Activated T-helper 1 cell treated with anti-CD3 and anti-CD28 coated beads, Interleukin-12 subunit alpha, Interleukin-12 subunit beta, Interleukin-2, Interleukin-4 antibody, amounts not matched to agents 30 ng/mL and 10 ng/mL and 1 ng/mL, durations not matched to agents 14 hours and 24 hours and 36 hours (primary cell): ENCODE data around the gene PPIA. TPM values are rescaled to one million over a fixed set of nuclear protein-coding genes. Genes with fewer than 3 reads are reported as not detected.
"Not testable (repeated sequence)": the region's sequence is repeated elsewhere in the genome, so short reads cannot be mapped to it uniquely, and the experiment has no call there.

Experiments used
- DNase-seq: peaks from one replicate; pipeline ENCODE4 v3.0.0; 2021; ENCODE audit warnings: low spot score
- H3K27ac Mint-ChIP-seq: one replicate; pipeline ENCODE4 v1.8.0; 2021; ENCODE audit warnings: mild to moderate bottlenecking, mixed read lengths
- H3K27me3 Mint-ChIP-seq: one replicate; pipeline ENCODE4 v1.8.0; 2022; ENCODE audit warnings: mild to moderate bottlenecking, moderate library complexity, mixed read lengths; ENCODE audit not compliant: insufficient read depth
- H3K36me3 Mint-ChIP-seq: one replicate; pipeline ENCODE4 v1.8.0; 2021; ENCODE audit warnings: low read depth, mixed read lengths
- H3K4me1 Mint-ChIP-seq: one replicate; pipeline ENCODE4 v1.8.0; 2021; ENCODE audit warnings: low read depth, mixed read lengths
- H3K4me3 Mint-ChIP-seq: one replicate; pipeline ENCODE4 v1.8.0; 2021; ENCODE audit warnings: mild to moderate bottlenecking, moderate library complexity, mixed read lengths
- H3K9me3 Mint-ChIP-seq: one replicate; pipeline ENCODE4 v1.8.0; 2021; ENCODE audit warnings: mixed read lengths
- intact Hi-C: fragments of 100-400 bp; cut with micrococcal nuclease; formaldehyde crosslinking; loops from one replicate; pipeline ENCODE4 v1.15.1; 2024
- total RNA-seq: library from RNA; stranded (reverse); gene quantifications from 2 replicates; pipeline ENCODE4 v1.2.3, GENCODE V29; 2022

The PPIA gene
- total RNA-seq, 1 donor from 2014 or later, result 2,153 TPM

GRCh38 chr7:44838751-44839150 is 42.3 kb downstream of the PPIA start:
- intact Hi-C loops, result no loop called here
- H3K9me3 Mint-ChIP-seq, result no peaks in the 10 kb centered on the region
- H3K36me3 Mint-ChIP-seq, result peaks cover 43% of the 10 kb centered on the region
- no peaks in the 10 kb centered on the region for H3K27me3 Mint-ChIP-seq
- no peak for DNase-seq
- H3K4me3 Mint-ChIP-seq, result no peak overlapping the region
- peaks cover 13% of the 10 kb centered on the region for H3K4me1 Mint-ChIP-seq
- no peak overlapping the region for H3K27ac Mint-ChIP-seq

DNA sequence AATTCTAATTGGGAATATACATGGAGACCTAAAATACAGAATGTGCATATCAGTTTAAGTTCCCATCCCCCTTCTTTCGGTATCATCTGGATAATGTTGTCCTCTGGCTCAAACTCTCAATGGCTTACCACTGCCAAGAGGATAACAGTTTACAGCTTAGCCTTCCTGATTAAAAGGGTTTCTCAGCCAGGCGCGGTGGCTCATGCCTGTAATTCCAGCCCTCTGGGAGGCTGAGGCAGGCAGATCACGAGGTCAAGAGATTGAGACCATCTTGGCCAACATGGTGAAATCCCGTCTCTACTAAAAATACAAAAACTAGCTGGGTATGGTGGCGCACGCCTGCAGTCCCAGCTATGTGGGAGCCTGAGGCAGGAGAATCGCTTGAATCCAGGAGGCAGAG is 46.2 kb downstream of the PPIA start:
- H3K9me3 Mint-ChIP-seq, DNase-seq, H3K4me3 Mint-ChIP-seq, intact Hi-C loops, H3K27me3 Mint-ChIP-seq: not testable (repeated sequence)
- Mint-ChIP-seq H3K36me3 (peaks cover 29% of the 10 kb centered on the region), H3K27ac (peak overlapping the region; percentile 5), H3K4me1 (peaks cover 46% of the 10 kb centered on the region)

- H3K4me3 Mint-ChIP-seq, intact Hi-C loops, H3K27me3 Mint-ChIP-seq, DNase-seq, H3K27ac Mint-ChIP-seq, H3K9me3 Mint-ChIP-seq: not testable (repeated sequence)
- Mint-ChIP-seq H3K36me3 (peaks cover 29% of the 10 kb centered on the region), H3K4me1 (peaks cover 46% of the 10 kb centered on the region)
Observed at GRCh38 chr7:44843440-44843839, 47.0 kb downstream of the PPIA start.

DNA sequence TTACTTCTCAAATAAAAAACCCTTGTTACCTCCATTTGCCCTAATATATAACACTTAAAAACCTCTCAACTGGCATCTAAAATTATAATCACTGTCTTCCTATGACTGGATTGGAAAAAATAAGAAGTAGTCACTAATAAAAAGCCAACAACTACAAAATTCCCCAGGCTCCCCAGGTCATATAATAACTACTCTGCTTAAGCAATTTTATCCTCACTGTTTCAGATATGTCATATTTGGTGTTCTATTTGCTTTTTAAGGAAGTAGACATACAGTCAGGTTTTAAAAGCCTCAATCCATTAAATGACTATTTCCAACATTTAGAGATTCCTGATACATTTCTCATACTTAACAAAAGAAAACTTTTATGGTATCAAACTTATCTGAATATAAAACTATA is 49.0 kb downstream of the PPIA start:
- Mint-ChIP-seq H3K27me3 (no peaks in the 10 kb centered on the region), H3K4me3 (peak overlapping the region; percentile 90), H3K9me3 (no peaks in the 10 kb centered on the region), H3K27ac (peak overlapping the region; percentile 54), H3K36me3 (peaks cover 23% of the 10 kb centered on the region), H3K4me1 (peaks cover 64% of the 10 kb centered on the region)
- intact Hi-C loops, result loop anchor here (5.0 kb wide), 2 partner anchors 352 to 353 kb away; partner anchors contain the start of gene NUDCD3
- no peak for DNase-seq

DNA sequence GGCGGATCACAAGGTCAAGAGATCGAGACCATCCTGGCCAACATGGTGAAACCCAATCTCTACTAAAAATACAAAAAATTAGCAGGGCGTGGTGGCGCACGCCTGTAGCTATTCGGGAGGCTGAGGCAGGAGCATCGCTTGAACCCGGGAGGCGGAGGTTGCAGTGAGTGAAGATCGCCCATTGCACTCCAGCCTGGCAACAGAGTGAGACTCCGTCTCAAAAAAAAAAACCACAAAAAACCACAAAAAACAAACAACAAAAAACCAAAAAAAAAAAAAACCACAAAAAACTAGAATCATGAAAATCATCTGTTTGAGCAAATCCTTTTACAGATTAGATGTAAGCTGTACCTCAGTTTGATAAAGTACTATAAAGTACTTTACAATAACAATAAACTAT is 49.9 kb downstream of the PPIA start:
- DNase-seq, result peak; percentile 5
- Mint-ChIP-seq H3K27ac (peak overlapping the region; percentile 98), H3K36me3 (peaks cover 17% of the 10 kb centered on the region), H3K4me1 (peaks cover 64% of the 10 kb centered on the region), H3K4me3 (peak overlapping the region; percentile 90)
- not testable (repeated sequence) for H3K9me3 Mint-ChIP-seq, H3K27me3 Mint-ChIP-seq
- intact Hi-C loops, result loop anchor here (5.0 kb wide), 2 partner anchors 351 to 354 kb away; partner anchors contain the start of gene NUDCD3

- DNase-seq, result no peak
- intact Hi-C loops, result loop anchor here (1.0 to 5.0 kb wide), 7 partner anchors 68 to 647 kb away; partner anchors contain the start of genes NUDCD3 and YKT6
- H3K27ac Mint-ChIP-seq, result peak overlapping the region; percentile 98
- peaks cover 12% of the 10 kb centered on the region for H3K36me3 Mint-ChIP-seq
- peak overlapping the region; percentile 90 for H3K4me3 Mint-ChIP-seq
- H3K4me1 Mint-ChIP-seq, result peaks cover 60% of the 10 kb centered on the region
- H3K27me3 Mint-ChIP-seq, result no peaks in the 10 kb centered on the region
- H3K9me3 Mint-ChIP-seq, result no peaks in the 10 kb centered on the region
Observed at GRCh38 chr7:44846816-44847508, 50.5 kb downstream of the PPIA start.

DNA sequence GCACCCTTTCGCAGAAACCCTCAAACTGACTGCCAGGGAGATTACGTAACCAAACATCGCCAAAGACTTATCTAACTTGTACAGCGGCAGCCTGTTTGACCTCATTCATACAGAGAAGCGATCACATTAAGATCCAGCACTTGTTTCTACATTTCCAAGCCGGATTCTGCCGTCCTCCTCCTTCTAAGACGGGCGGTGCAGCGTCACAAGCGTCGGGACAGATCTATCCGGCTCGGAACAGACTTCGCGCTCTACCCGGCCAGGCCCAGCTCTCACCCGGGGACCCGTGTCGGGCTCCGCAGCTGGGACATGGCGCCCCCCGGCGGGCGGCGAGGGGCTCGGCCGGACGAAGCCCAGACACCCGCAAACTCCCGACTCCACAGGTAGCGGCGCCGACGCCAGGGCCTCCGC is 51.0 kb downstream of the PPIA start:
- Mint-ChIP-seq H3K9me3 (no peaks in the 10 kb centered on the region), H3K27ac (peak overlapping the region; percentile 98), H3K4me3 (peak overlapping the region; percentile 90), H3K4me1 (peaks cover 54% of the 10 kb centered on the region), H3K36me3 (peaks cover 8% of the 10 kb centered on the region), H3K27me3 (no peaks in the 10 kb centered on the region)
- intact Hi-C loops, result loop anchor here (1.0 to 5.0 kb wide), 7 partner anchors 68 to 647 kb away; partner anchors contain the start of genes NUDCD3 and YKT6
- peak; percentile 81 for DNase-seq

DNA sequence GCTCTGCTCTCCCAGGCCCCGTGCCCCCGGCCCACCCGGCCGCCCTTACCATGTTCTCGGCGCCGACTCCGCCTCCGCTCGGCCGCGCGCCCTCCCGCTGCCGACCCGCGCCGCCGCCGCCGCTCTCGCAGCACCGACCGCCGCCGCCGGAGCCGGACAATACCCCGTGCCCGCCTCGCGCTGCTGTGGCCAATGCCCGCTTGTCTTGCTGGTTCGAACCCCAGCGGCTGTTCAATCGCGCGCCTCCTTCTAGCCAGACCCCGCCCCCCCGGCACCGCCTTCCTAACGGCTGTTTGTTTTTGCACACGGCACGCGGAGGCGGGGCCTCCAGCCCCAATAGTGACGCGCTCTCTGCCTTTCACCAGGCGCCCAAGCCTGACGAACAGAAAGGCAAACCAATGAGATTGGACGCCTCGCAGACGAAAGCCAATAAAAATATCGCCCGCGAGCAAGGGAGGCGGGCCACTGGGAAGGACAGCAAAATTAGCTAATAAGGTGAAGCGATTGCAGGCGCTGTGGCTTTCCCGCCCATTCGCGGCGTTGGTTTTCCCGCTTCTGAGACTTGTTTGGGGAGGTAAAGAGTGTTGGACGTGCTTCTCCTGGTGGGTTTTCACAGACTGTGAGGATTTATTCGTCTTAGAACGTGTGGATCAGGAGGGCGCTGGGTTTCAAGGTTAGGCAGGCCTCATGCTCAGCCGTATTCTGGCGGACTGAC is 51.6 kb downstream of the PPIA start, which contains the start of gene H2AZ2:
H2AZ2 (minus strand) TSS at position 168 of the 715 bp plus-strand sequence; CDS start at position 52, 116 bp downstream.
- Mint-ChIP-seq H3K36me3 (peaks cover 5% of the 10 kb centered on the region), H3K4me3 (peak within 1 kb of the TSS; percentile 94), H3K27me3 (no peaks in the 10 kb centered on the region), H3K4me1 (peaks cover 52% of the 10 kb centered on the region), H3K9me3 (no peaks in the 10 kb centered on the region), H3K27ac (peak within 1 kb of the TSS; percentile 98)
- DNase-seq, result peak; percentile 99
- intact Hi-C loops, result loop anchor here (1.0 to 5.0 kb wide), 19 partner anchors 9 to 766 kb away; partner anchors contain the start of genes DDX56, MYO1G, NUDCD3 and OGDH

- intact Hi-C loops, result loop anchor here (2.0 to 5.0 kb wide), 4 partner anchors 261 to 357 kb away; partner anchors contain the start of genes NUDCD3 and TBRG4
- H3K9me3 Mint-ChIP-seq, result no peaks in the 10 kb centered on the region
- H3K36me3 Mint-ChIP-seq, result peaks cover 5% of the 10 kb centered on the region
- no peak for DNase-seq
- H3K27ac Mint-ChIP-seq, result peak overlapping the region; percentile 94
- H3K4me1 Mint-ChIP-seq, result peaks cover 50% of the 10 kb centered on the region
- H3K27me3 Mint-ChIP-seq, result no peaks in the 10 kb centered on the region
- peak overlapping the region; percentile 94 for H3K4me3 Mint-ChIP-seq
Observed at GRCh38 chr7:44849259-44849884, 52.9 kb downstream of the PPIA start.

- DNase-seq, result no peak
- peaks cover 5% of the 10 kb centered on the region for H3K36me3 Mint-ChIP-seq
- no peaks in the 10 kb centered on the region for H3K9me3 Mint-ChIP-seq
- H3K4me3 Mint-ChIP-seq, result peak overlapping the region; percentile 94
- H3K27ac Mint-ChIP-seq, result peak overlapping the region; percentile 94
- H3K4me1 Mint-ChIP-seq, result peaks cover 44% of the 10 kb centered on the region
- intact Hi-C loops, result loop anchor here (2.0 to 5.0 kb wide), 4 partner anchors 261 to 358 kb away; partner anchors contain the start of genes NUDCD3 and TBRG4
- H3K27me3 Mint-ChIP-seq, result no peaks in the 10 kb centered on the region
Observed at GRCh38 chr7:44849885-44850544, 53.5 kb downstream of the PPIA start.

GRCh38 chr7:44852590-44852989 is 56.1 kb downstream of the PPIA start:
- H3K27me3 Mint-ChIP-seq, result no peaks in the 10 kb centered on the region
- peaks cover 29% of the 10 kb centered on the region for H3K4me1 Mint-ChIP-seq
- intact Hi-C loops, result no loop called here

More at GRCh38 chr7:44852590-44852989, 56.1 kb downstream of the PPIA start:
- Mint-ChIP-seq H3K27ac (peak overlapping the region; percentile 9), H3K36me3 (peaks cover 2% of the 10 kb centered on the region), H3K9me3 (no peaks in the 10 kb centered on the region), H3K4me3 (no peak overlapping the region)
- no peak for DNase-seq
